IPS-20b (cell line): Measurements from ENCODE around the gene LSR.

Experiments
- H3K27ac ChIP-seq: one replicate; pipeline ENCODE4 v1.5.1; 2013; ENCODE audit warnings: low read length
- H3K27me3 ChIP-seq: 2 replicates; pipeline ENCODE4 v1.6.1; 2013; ENCODE audit warnings: mild to moderate bottlenecking, low read length, inconsistent platforms; ENCODE audit not compliant: insufficient read depth
- H3K36me3 ChIP-seq: 2 replicates; pipeline ENCODE4 v1.6.1; 2013; ENCODE audit warnings: low read depth, mild to moderate bottlenecking, inconsistent platforms, low read length, moderate library complexity; ENCODE audit not compliant: insufficient read depth
- H3K4me1 ChIP-seq: 2 replicates; pipeline ENCODE4 v1.6.1; 2013; ENCODE audit warnings: mild to moderate bottlenecking, control low read depth, inconsistent platforms, low read length, moderate library complexity; ENCODE audit not compliant: insufficient read depth
- H3K4me3 ChIP-seq: 2 replicates; pipeline ENCODE4 v1.5.1; 2013; ENCODE audit warnings: mild to moderate bottlenecking, low read length, inconsistent platforms
- H3K9ac ChIP-seq: 2 replicates; pipeline ENCODE4 v1.6.1; 2013; ENCODE audit warnings: low read depth, mild to moderate bottlenecking, inconsistent platforms, low read length, moderate library complexity
- H3K9me3 ChIP-seq: 2 replicates; pipeline ENCODE4 v1.6.1; 2013; ENCODE audit warnings: mild to moderate bottlenecking, low read depth, low read length, inconsistent platforms; ENCODE audit not compliant: insufficient read depth

The LSR gene

DNA sequence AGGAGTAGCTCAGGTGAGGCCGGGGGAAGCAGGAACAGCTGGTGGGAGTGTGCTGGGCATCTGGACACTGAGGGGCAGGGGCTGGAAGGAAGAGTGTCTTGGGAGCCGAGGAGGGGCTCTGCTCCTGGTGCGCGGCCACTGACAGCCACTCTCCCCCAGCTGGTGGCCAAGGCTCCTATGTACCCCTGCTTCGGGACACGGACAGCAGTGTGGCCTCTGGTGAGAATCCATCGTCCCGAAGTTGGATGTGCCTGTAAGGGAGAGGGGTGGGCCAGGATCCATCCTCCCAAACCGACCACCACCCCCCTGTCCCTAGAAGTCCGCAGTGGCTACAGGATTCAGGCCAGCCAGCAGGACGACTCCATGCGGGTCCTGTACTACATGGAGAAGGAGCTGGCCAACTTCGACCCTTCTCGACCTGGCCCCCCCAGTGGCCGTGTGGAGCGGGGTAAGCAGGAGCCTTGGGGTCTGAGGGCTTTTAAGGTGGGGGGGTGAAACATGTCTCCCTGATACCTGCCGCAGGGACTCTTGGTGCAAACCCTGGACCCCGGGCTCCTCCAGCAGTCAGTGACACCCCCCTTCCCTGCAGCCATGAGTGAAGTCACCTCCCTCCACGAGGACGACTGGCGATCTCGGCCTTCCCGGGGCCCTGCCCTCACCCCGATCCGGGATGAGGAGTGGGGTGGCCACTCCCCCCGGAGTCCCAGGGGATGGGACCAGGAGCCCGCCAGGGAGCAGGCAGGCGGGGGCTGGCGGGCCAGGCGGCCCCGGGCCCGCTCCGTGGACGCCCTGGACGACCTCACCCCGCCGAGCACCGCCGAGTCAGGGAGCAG is 17.9 kb downstream of the LSR start:
- H3K9ac ChIP-seq, result peak overlapping the region; percentile 88; the same call in 1 of the 2 replicates
- H3K4me1 ChIP-seq, result peaks cover 5% of the 10 kb centered on the region
- H3K27ac ChIP-seq, result peak overlapping the region; percentile 76
- H3K9me3 ChIP-seq, result no peaks in the 10 kb centered on the region
- H3K36me3 ChIP-seq, result peaks cover 68% of the 10 kb centered on the region
- no peaks in the 10 kb centered on the region for H3K27me3 ChIP-seq
- peak overlapping the region; percentile 84; the same call in 1 of the 2 replicates for H3K4me3 ChIP-seq

DNA sequence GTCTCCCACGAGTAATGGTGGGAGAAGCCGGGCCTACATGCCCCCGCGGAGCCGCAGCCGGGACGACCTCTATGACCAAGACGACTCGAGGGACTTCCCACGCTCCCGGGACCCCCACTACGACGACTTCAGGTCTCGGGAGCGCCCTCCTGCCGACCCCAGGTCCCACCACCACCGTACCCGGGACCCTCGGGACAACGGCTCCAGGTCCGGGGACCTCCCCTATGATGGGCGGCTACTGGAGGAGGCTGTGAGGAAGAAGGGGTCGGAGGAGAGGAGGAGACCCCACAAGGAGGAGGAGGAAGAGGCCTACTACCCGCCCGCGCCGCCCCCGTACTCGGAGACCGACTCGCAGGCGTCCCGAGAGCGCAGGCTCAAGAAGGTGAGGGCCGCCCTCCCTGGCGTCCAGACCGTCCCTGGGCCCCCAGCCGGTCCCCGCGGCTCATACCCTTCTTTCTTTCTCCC is 18.6 kb downstream of the LSR start:
- H3K36me3 ChIP-seq, result peaks cover 68% of the 10 kb centered on the region
- H3K4me1 ChIP-seq, result peaks cover 5% of the 10 kb centered on the region

DNA sequence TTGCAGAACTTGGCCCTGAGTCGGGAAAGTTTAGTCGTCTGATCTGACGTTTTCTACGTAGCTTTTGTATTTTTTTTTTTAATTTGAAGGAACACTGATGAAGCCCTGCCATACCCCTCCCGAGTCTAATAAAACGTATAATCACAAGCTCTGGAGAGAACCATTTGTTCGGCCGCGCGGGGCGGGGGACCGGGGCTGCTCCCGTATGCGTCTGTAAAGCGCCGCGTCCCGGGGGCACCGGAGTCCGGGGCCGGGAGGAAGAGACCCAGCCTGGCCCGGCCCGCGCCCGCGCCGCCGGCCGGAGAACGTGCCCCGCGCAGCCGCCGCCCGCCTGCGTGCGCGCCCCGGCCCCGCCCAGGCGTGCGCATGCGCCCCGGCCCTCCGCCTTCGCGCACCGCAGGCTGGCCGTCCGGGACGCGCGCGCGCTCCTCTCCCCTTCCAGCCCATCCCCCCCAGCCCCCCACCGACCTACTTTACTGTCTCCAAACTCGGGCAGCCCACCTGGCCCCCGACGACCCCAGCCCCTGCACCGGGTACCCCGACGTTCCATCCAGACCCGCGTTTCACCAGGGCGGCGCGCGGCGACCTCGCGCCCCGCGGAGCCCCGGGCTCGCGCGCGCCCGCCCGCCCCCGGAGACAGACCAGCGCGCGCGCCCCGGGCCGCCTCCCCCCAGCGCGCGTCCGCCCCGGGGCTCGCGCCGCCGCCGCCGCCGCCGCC is 19.2 kb downstream of the LSR start:
- peak overlapping the region; percentile 88 for H3K9ac ChIP-seq
- H3K27me3 ChIP-seq, result no peaks in the 10 kb centered on the region
- peaks cover 67% of the 10 kb centered on the region for H3K36me3 ChIP-seq
- H3K27ac ChIP-seq, result peak overlapping the region; percentile 76
- H3K9me3 ChIP-seq, result no peaks in the 10 kb centered on the region
- H3K4me1 ChIP-seq, result peaks cover 5% of the 10 kb centered on the region
- H3K4me3 ChIP-seq, result peak overlapping the region; percentile 84

More for the DNA sequence above, 18.6 kb downstream of the LSR start:
- peak overlapping the region; percentile 76 for H3K27ac ChIP-seq
- H3K9ac ChIP-seq, result peak overlapping the region; percentile 88
- H3K27me3 ChIP-seq, result no peaks in the 10 kb centered on the region
- no peaks in the 10 kb centered on the region for H3K9me3 ChIP-seq
- peak overlapping the region; percentile 84 for H3K4me3 ChIP-seq

DNA sequence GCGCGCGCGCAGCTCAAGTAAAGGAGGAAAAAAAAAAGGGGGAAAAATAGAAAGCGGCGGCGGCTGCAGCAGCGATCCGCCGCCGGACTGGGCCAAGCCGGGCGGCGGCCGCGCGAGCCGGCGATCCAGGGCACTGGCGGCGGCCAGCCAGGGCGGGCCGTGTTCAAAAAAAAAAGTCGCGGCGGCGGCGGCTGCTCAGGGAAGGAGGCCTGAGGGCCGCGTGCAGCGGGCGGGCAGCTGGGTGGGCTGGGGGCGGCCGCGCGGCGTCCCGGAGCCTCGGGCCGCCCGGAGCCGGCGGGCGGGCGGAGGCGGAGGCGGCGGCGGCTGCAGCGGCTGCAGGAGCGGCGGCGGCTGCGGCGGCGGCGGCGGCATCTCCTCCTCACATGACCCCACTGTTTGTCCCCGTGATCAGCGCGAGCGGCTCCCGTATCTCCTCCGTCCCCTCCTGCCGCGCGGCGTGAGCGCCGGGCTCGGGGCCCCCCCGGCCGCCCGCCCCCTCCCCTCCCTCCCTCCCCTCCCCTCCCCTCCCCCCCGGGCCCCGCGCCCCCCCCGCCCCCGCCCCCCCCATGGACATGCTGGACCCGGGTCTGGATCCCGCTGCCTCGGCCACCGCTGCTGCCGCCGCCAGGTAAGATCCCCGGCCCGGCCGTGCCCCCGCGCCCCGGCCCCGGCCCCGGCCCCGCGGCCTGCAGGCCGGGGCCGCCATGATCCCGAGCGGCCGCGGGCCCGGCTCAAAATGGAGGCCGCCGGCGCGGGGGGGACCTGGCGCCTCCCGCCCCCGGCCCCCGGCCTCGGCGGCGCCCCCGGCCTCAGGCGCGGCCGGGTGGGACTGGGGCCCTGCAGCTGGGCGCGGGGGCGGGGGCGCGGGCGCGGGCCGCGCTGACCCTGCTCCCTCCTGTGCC is 20.0 kb downstream of the LSR start, which contains the start of gene USF2:
Gene USF2 (plus strand): TSS at position 427 of the 902 bp plus-strand sequence. CDS start 140 bp downstream, at position 567.
- peak within 1 kb of the TSS; percentile 76 for H3K27ac ChIP-seq
- peaks cover 5% of the 10 kb centered on the region for H3K4me1 ChIP-seq
- no peaks in the 10 kb centered on the region for H3K27me3 ChIP-seq
- H3K4me3 ChIP-seq, result peak within 1 kb of the TSS; percentile 84
- H3K9ac ChIP-seq, result peak within 1 kb of the TSS; percentile 88
- no peaks in the 10 kb centered on the region for H3K9me3 ChIP-seq
- H3K36me3 ChIP-seq, result peaks cover 68% of the 10 kb centered on the region

DNA sequence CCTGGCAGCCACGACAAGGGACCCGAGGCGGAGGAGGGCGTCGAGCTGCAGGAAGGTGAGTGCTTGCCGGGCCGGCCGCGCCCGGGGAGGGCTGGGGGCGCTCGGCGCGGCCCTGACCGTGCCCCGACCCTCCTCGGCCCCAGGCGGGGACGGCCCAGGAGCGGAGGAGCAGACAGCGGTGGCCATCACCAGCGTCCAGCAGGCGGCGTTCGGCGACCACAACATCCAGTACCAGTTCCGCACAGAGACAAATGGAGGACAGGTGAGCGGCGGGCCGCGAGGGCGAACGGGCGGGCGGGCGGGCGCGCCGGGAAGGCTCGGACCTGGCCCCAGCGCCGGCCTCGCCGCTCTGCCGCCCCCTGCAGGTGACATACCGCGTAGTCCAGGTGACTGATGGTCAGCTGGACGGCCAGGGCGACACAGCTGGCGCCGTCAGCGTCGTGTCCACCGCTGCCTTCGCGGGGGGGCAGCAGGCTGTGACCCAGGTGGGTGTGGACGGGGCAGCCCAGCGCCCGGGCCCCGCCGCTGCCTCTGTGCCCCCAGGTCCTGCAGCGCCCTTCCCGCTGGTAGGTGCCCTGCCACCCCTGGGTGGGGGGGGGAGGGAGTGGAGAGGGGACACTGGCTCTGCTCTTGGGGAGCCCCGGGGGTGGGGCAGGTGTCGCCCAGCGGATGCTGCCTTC is 20.8 kb downstream of the LSR start:
- Histone ChIP-seq H3K27me3 (no peaks in the 10 kb centered on the region), H3K4me1 (peaks cover 5% of the 10 kb centered on the region), H3K9ac (peak overlapping the region; percentile 65; the same call in 1 of the 2 replicates), H3K27ac (no peak overlapping the region), H3K36me3 (peaks cover 68% of the 10 kb centered on the region), H3K4me3 (peak overlapping the region; percentile 64; the same call in 1 of the 2 replicates), H3K9me3 (no peaks in the 10 kb centered on the region)

DNA sequence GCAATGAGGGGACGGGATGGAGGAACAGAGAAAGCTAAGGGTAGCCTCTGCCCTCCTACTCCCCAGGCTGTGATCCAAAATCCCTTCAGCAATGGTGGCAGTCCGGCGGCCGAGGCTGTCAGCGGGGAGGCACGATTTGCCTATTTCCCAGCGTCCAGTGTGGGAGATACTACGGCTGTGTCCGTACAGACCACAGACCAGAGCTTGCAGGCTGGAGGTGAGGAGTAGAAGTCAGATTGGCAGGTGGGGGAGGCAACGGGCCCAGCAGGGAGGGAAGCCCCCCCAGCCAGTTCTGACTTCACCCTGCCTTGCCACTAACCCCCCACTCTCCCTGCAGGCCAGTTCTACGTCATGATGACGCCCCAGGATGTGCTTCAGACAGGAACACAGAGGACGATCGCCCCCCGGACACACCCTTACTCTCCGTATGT is 21.6 kb downstream of the LSR start:
- Histone ChIP-seq H3K4me1 (peaks cover 5% of the 10 kb centered on the region), H3K4me3 (peak overlapping the region; percentile 47; the same call in 1 of the 2 replicates), H3K9me3 (no peaks in the 10 kb centered on the region), H3K36me3 (peaks cover 66% of the 10 kb centered on the region), H3K27ac (no peak overlapping the region), H3K27me3 (no peaks in the 10 kb centered on the region), H3K9ac (no peak overlapping the region)

DNA sequence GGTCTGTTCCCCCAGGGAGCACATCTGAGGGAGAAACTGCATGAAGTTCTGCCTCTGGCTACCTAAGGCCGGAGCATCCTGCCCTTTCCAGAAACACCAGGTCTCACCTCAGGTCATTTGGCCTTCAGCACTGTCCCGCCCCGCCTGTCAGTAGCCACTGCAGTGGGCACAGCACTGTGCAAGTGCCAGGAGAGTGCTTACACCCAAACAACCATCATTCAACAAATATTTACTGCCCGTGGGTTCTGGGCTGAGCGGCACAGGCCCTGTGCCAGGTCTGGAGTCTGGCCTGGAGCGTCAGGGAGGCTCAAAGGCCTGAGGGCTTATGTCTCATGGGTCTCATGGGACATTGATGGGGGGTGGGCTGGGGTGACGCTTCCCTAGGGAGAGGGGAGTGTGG is 22.7 kb downstream of the LSR start:
- peaks cover 5% of the 10 kb centered on the region; the same call in 1 of the 2 replicates for H3K4me1 ChIP-seq
- H3K4me3 ChIP-seq, result no peak overlapping the region
- no peaks in the 10 kb centered on the region for H3K9me3 ChIP-seq
- peaks cover 65% of the 10 kb centered on the region for H3K36me3 ChIP-seq
- no peaks in the 10 kb centered on the region for H3K27me3 ChIP-seq
- H3K9ac ChIP-seq, result no peak overlapping the region
- H3K27ac ChIP-seq, result no peak overlapping the region

DNA sequence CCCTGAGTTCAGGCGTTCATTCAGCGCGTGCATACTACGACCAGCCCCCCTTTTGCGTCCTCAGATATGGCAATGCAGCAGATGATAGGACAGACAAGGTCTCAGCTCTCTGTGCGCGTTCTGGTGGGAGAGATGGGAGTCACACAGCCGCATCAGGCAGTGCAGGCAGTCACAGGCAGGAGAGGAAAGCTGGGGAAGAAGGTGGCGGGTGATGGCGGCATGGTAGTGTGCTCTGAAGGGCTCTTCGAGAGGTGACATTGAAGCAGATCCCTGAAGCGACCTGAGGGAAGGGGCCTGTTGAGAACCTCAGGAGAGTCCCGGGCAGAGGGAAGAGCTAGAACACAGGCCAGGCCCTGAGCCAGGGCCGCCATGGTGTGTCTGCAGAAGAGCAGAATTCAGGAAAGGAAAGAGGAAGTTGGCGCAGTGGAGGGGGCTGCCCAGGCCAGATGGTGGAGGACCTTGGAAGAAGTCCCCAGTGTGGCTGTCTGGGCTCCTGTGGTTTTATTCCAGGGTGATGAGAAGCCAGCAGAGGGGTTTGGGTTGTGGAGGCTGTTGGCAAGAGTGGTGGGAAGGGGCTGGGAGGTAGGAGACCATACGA is 23.4 kb downstream of the LSR start:
- Histone ChIP-seq H3K9ac (no peak overlapping the region), H3K4me3 (no peak overlapping the region), H3K36me3 (peaks cover 69% of the 10 kb centered on the region), H3K27ac (no peak overlapping the region), H3K27me3 (no peaks in the 10 kb centered on the region), H3K9me3 (no peaks in the 10 kb centered on the region), H3K4me1 (peaks cover 5% of the 10 kb centered on the region; the same call in 1 of the 2 replicates)

DNA sequence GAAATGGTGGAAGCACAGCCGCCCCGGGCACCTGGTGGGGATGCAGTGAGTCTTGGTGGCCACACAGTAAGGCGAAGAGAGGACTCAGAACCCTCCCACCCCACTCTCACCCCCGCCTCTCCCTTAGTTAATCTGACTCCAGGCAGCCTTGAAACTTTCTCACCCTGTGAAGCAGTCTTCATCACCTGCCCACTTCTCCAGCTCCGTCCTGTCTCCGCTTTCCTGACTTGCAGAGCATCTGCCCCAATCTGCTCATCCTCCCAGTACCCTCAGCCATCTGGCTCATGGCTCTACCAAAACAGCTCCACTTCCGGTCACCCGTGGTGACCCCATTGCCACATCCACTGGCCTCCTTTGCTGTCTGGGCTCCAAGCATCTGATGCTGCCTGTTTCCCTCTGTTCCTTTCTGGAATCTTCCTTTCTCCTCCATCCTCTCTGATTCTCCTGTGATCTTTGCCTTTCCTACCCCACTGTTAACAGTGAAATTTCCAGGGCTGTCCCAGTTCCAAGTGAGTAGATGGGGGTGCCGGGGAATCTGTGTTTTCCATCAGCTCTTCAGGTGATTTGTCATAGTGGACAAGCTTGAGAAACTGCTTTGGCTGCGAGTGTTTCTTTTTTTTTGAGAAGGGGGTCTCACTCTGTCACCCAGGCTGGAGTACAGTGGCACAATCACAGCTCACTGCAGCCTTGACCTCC is 24.3 kb downstream of the LSR start:
- no peak overlapping the region for H3K9ac ChIP-seq
- no peaks in the 10 kb centered on the region for H3K9me3 ChIP-seq
- H3K4me3 ChIP-seq, result no peak overlapping the region
- H3K27ac ChIP-seq, result no peak overlapping the region
- H3K27me3 ChIP-seq, result no peaks in the 10 kb centered on the region
- H3K36me3 ChIP-seq, result peaks cover 70% of the 10 kb centered on the region
- H3K4me1 ChIP-seq, result peaks cover 5% of the 10 kb centered on the region; the same call in 1 of the 2 replicates

DNA sequence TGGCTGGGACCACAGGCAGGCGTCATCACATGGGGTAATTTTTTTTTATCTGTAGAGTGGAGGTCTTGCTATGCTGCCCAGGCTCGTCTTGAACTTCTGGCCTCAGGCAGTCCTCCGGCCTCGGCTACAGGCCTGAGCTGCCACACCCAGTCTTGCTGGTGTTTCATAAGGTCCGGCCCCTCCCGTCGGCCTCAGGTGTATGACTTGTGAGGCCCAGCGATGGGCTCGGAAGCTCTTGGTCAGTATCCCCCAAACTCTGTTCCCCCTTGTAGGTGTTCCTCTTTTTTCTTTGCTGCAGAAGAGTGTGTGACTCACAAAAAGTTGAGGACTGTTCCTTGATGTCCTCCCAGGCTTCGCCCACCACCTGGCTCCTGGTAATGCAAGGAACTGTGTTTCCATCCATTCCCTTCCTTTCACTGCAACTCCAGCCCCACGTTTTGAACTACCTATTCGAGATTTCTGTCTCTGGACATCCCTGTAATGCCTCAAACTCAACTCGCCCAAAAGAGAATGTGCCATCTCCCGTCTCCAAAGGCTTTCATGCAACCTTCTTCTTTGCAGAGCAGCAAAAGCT is 25.0 kb downstream of the LSR start:
- no peaks in the 10 kb centered on the region for H3K27me3 ChIP-seq
- H3K27ac ChIP-seq, result no peak overlapping the region
- H3K9ac ChIP-seq, result no peak overlapping the region
- H3K36me3 ChIP-seq, result peaks cover 70% of the 10 kb centered on the region
- peaks cover 5% of the 10 kb centered on the region; the same call in 1 of the 2 replicates for H3K4me1 ChIP-seq
- H3K9me3 ChIP-seq, result no peaks in the 10 kb centered on the region
- H3K4me3 ChIP-seq, result no peak overlapping the region
